SU-DHL-6 (cell line): ENCODE measurements around the gene MGMT.

Source experiments
- H2AFZ ChIP-seq: fragments of 200-600 bp; sonication (generic); 2 replicates; pipeline ENCODE4 v1.6.1; 2014; ENCODE audit warnings: low read depth, mild to moderate bottlenecking, moderate library complexity, mixed read lengths, antibody characterized with exemption, low read length; ENCODE audit not compliant: severe bottlenecking
- H3F3A ChIP-seq: fragments of 200-600 bp; shearing (Covaris generic); 2 replicates; pipeline ENCODE4 v1.6.0; 2016; ENCODE audit warnings: antibody characterized with exemption, mild to moderate bottlenecking; ENCODE audit not compliant: insufficient read depth
- H3K27ac ChIP-seq: fragments of 200-600 bp; sonication (generic); 2 replicates; pipeline ENCODE4 v1.5.1; 2016; ENCODE audit warnings: low read depth, mild to moderate bottlenecking, low read length, moderate library complexity, mixed read lengths
- H3K27me3 ChIP-seq: fragments of 200-600 bp; sonication (generic), shearing (Covaris generic); 2 replicates; pipeline ENCODE4 v1.6.0; 2014; ENCODE audit warnings: mild to moderate bottlenecking, low read length
- H3K36me3 ChIP-seq: fragments of 200-600 bp; sonication (generic); 2 replicates; pipeline ENCODE4 v1.6.1; 2014; ENCODE audit warnings: mild to moderate bottlenecking, low read length, mixed read lengths
- H3K4me2 ChIP-seq: fragments of 300-600, 200-600 bp; shearing (Covaris generic), sonication (generic); 2 replicates; pipeline ENCODE4 v1.6.0; 2014; ENCODE audit warnings: low read length, low read depth, mild to moderate bottlenecking; ENCODE audit not compliant: poor library complexity, severe bottlenecking
- H3K4me3 ChIP-seq: fragments of 200-600 bp; sonication (generic); 2 replicates; pipeline ENCODE4 v1.5.1; 2014; ENCODE audit warnings: antibody characterized with exemption, low read length, mild to moderate bottlenecking, mixed read lengths; ENCODE audit not compliant: insufficient read depth, poor library complexity, severe bottlenecking
- H3K79me2 ChIP-seq: fragments of 200-600 bp; sonication (generic); 2 replicates; pipeline ENCODE4 v1.6.1; 2014; ENCODE audit warnings: mild to moderate bottlenecking, low read length, moderate library complexity; ENCODE audit not compliant: insufficient read depth
- H3K9ac ChIP-seq: fragments of 200-600 bp; sonication (generic); 2 replicates; pipeline ENCODE4 v1.7.0; 2014; ENCODE audit warnings: mild to moderate bottlenecking, low read length
- H3K9me2 ChIP-seq: fragments of 200-600 bp; sonication (generic); replicated peaks from 2 replicates; pipeline ENCODE4 v1.6.1; 2014; ENCODE audit warnings: low read length; ENCODE audit not compliant: insufficient read depth
- H3K9me3 ChIP-seq: fragments of 200-600 bp; sonication (generic); 2 replicates; pipeline ENCODE4 v1.6.1; 2014; ENCODE audit warnings: low read length, mixed read lengths; ENCODE audit not compliant: insufficient read depth
- H4K20me1 ChIP-seq: fragments of 200-600 bp; sonication (generic); 2 replicates; pipeline ENCODE4 v1.6.1; 2014; ENCODE audit warnings: low read depth, mild to moderate bottlenecking, antibody characterized with exemption, low read length, moderate library complexity, mixed read lengths
- CTCF ChIP-seq: fragments of 200-600 bp; sonication (generic); IDR thresholded peaks from one replicate; pipeline ENCODE4 v1.5.1; 2017; ENCODE audit warnings: antibody characterized with exemption, mild to moderate bottlenecking, low read length, moderate library complexity; ENCODE audit not compliant: insufficient read depth, poor library complexity, severe bottlenecking
- EZH2phosphoT487 ChIP-seq: fragments of 200-600 bp; sonication (generic), shearing (Covaris generic); conservative IDR thresholded peaks from 2 replicates; pipeline ENCODE4 v1.6.1; 2018; ENCODE audit warnings: mild to moderate bottlenecking, antibody characterized with exemption, low read length, moderate library complexity, mixed read lengths

The MGMT gene

GRCh38 chr10:129442866-129443265, 24.2 kb upstream of the MGMT start:
- no peaks in the 10 kb centered on the region for H3F3A ChIP-seq
- H3K36me3 ChIP-seq = no peaks in the 10 kb centered on the region
- H3K9me3 ChIP-seq = no peaks in the 10 kb centered on the region
- H3K27me3 ChIP-seq = no peaks in the 10 kb centered on the region
- H3K27ac ChIP-seq = no peak overlapping the region
- H3K4me3 ChIP-seq = no peak overlapping the region
- H4K20me1 ChIP-seq = no peaks in the 10 kb centered on the region
- no peaks in the 10 kb centered on the region for H3K79me2 ChIP-seq
- H3K9ac ChIP-seq = no peak overlapping the region
- H2AFZ ChIP-seq = no peak overlapping the region
- TF ChIP-seq EZH2phosphoT487 = no peak
- TF ChIP-seq CTCF = no peak
- H3K9me2 ChIP-seq = no peaks in the 10 kb centered on the region
- no peak overlapping the region for H3K4me2 ChIP-seq

- no peaks in the 10 kb centered on the region for H3F3A ChIP-seq
- no peak overlapping the region for H3K27ac ChIP-seq
- H3K4me3 ChIP-seq = no peak overlapping the region
- no peaks in the 10 kb centered on the region for H3K79me2 ChIP-seq
- H2AFZ ChIP-seq = no peak overlapping the region
- no peaks in the 10 kb centered on the region for H3K36me3 ChIP-seq
- H3K4me2 ChIP-seq = no peak overlapping the region
- H3K27me3 ChIP-seq = no peaks in the 10 kb centered on the region
- no peaks in the 10 kb centered on the region for H3K9me2 ChIP-seq
- TF ChIP-seq CTCF (no peak), EZH2phosphoT487 (no peak)
- H3K9ac ChIP-seq = no peak overlapping the region
- H4K20me1 ChIP-seq = no peaks in the 10 kb centered on the region
- H3K9me3 ChIP-seq = no peaks in the 10 kb centered on the region
These were observed 22.7 kb upstream of the MGMT start for GRCh38 chr10:129444359-129444758.

GRCh38 chr10:129445436-129446182, 21.4 kb upstream of the MGMT start:
- no peaks in the 10 kb centered on the region for H3K27me3 ChIP-seq
- H3K9me3 ChIP-seq = no peaks in the 10 kb centered on the region
- H2AFZ ChIP-seq = no peak overlapping the region
- H3K27ac ChIP-seq = no peak overlapping the region
- H3F3A ChIP-seq = no peaks in the 10 kb centered on the region
- H4K20me1 ChIP-seq = no peaks in the 10 kb centered on the region
- H3K9ac ChIP-seq = no peak overlapping the region
- no peak overlapping the region for H3K4me2 ChIP-seq
- H3K79me2 ChIP-seq = no peaks in the 10 kb centered on the region
- H3K36me3 ChIP-seq = no peaks in the 10 kb centered on the region
- H3K4me3 ChIP-seq = no peak overlapping the region
- no peaks in the 10 kb centered on the region for H3K9me2 ChIP-seq
- no peak for TF ChIP-seq EZH2phosphoT487
- no peak for TF ChIP-seq CTCF
